Osteocyte (in vitro differentiated cells): ENCODE results near the gene CLCNKB. TPM values are rescaled to one million over a fixed set of nuclear protein-coding genes. Genes with fewer than 3 reads are reported as not detected.

ENCODE experiments used
- DNase-seq: peaks from one replicate; pipeline ENCODE4 v3.0.0; 2021; ENCODE audit warnings: mixed read lengths; ENCODE audit not compliant: unreplicated experiment; ENCODE audit errors: extremely low spot score
- H3K27ac Mint-ChIP-seq: one replicate; pipeline ENCODE4 v1.8.0; 2021; ENCODE audit warnings: mild to moderate bottlenecking, mixed read lengths; ENCODE audit not compliant: unreplicated experiment
- H3K27me3 Mint-ChIP-seq: one replicate; pipeline ENCODE4 v1.8.0; 2021; ENCODE audit warnings: mixed read lengths; ENCODE audit not compliant: unreplicated experiment
- H3K36me3 Mint-ChIP-seq: one replicate; pipeline ENCODE4 v1.8.0; 2021; ENCODE audit warnings: mixed read lengths; ENCODE audit not compliant: unreplicated experiment
- H3K4me1 Mint-ChIP-seq: one replicate; pipeline ENCODE4 v1.8.0; 2021; ENCODE audit warnings: mixed read lengths; ENCODE audit not compliant: unreplicated experiment
- H3K4me3 Mint-ChIP-seq: one replicate; pipeline ENCODE4 v1.8.0; 2021; ENCODE audit warnings: mild to moderate bottlenecking, moderate library complexity, mixed read lengths; ENCODE audit not compliant: unreplicated experiment
- H3K9me3 Mint-ChIP-seq: one replicate; pipeline ENCODE4 v1.8.0; 2021; ENCODE audit warnings: mixed read lengths; ENCODE audit not compliant: unreplicated experiment
- total RNA-seq: library from RNA; stranded (reverse); gene quantifications from 2 replicates; pipeline ENCODE4 v1.2.1, GENCODE V29; 2021
- TF ChIP-seq, protein P1 (sequence below): fragments of 200-600 bp; sonication (generic); IDR thresholded peaks from 2 replicates; pipeline ENCODE4 v1.5.0; 2021; ENCODE audit warnings: antibody characterized with exemption, mild to moderate bottlenecking, moderate library complexity

CLCNKB gene
- total RNA-seq, 1 donor from 2014 or later, result not detected

DNA sequence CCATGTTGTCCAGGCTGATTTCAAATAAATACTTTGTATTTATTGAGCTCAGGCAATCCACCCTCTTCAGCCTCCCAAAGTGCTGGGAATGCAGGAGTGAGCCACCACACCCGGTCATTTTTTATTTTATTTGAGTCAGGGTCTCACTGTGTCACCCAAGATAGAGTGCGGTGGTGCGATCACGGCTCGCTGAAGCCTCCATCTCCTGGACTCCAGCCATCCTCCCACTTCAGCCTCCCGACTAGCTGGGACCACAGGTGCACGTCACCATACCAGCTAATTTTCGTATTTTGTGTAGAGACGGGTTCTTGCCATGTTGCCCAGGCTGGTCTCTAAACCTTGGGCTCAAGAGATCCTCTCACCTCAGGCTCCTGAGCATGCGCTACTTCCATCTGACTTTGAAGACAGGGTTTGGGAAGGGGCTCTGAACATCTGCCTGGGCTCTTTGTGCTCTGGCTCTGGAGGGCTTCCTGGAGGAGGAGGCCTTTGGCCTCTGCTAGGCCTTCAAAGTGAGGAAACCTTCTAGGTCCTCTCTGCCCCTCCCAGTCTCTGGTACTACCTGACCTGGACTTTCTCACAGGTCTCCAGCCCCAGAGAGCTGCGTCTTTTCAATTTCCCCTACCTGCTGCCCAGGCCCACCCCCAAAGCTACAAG, 31.5 kb upstream of the CLCNKB start:
- Mint-ChIP-seq H3K4me3 (no peak overlapping the region), H3K9me3 (no peaks in the 10 kb centered on the region), H3K4me1 (peaks cover 38% of the 10 kb centered on the region), H3K27ac (no peak overlapping the region), H3K36me3 (no peaks in the 10 kb centered on the region), H3K27me3 (no peaks in the 10 kb centered on the region)
- TF ChIP-seq, protein P1, sequence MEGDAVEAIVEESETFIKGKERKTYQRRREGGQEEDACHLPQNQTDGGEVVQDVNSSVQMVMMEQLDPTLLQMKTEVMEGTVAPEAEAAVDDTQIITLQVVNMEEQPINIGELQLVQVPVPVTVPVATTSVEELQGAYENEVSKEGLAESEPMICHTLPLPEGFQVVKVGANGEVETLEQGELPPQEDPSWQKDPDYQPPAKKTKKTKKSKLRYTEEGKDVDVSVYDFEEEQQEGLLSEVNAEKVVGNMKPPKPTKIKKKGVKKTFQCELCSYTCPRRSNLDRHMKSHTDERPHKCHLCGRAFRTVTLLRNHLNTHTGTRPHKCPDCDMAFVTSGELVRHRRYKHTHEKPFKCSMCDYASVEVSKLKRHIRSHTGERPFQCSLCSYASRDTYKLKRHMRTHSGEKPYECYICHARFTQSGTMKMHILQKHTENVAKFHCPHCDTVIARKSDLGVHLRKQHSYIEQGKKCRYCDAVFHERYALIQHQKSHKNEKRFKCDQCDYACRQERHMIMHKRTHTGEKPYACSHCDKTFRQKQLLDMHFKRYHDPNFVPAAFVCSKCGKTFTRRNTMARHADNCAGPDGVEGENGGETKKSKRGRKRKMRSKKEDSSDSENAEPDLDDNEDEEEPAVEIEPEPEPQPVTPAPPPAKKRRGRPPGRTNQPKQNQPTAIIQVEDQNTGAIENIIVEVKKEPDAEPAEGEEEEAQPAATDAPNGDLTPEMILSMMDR, result no peak
- no peak for DNase-seq

DNA sequence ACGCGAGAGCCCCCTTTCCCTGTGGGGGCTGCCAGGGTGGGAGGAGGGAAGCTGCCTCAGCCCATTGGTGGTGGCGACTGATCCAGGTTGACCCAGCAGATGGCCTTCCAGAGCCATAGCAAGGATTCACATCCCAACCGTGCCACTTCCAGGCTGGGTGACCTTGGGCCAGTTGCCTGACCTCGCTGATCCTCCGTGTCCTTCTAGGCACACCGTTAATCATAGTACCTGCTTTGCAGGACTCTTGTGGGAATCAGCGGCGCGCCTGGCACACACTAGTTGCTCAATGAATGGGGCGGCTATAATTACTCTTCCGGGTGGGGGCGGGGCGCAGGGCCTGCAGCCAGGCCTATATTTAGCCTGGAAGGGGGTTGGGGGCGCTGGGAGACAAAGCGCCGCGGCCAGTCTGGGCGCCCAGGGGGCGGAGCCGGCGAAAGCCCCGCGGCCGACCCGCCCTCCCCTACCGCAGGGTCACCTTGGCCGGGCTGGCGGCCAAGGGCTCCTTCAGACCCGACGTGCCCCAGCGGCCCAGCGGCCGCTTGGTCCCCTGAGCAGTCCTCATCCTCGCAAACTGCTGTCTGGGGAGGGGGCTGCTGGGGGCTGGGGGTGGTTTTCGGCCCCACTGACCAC, 30.9 kb upstream of the CLCNKB start:
- no peak for DNase-seq
- H3K27me3 Mint-ChIP-seq, result no peaks in the 10 kb centered on the region
- H3K9me3 Mint-ChIP-seq, result no peaks in the 10 kb centered on the region
- no peak overlapping the region for H3K4me3 Mint-ChIP-seq
- H3K36me3 Mint-ChIP-seq, result no peaks in the 10 kb centered on the region
- H3K27ac Mint-ChIP-seq, result no peak overlapping the region
- TF ChIP-seq, protein P1, result no peak
- H3K4me1 Mint-ChIP-seq, result peaks cover 43% of the 10 kb centered on the region

DNA sequence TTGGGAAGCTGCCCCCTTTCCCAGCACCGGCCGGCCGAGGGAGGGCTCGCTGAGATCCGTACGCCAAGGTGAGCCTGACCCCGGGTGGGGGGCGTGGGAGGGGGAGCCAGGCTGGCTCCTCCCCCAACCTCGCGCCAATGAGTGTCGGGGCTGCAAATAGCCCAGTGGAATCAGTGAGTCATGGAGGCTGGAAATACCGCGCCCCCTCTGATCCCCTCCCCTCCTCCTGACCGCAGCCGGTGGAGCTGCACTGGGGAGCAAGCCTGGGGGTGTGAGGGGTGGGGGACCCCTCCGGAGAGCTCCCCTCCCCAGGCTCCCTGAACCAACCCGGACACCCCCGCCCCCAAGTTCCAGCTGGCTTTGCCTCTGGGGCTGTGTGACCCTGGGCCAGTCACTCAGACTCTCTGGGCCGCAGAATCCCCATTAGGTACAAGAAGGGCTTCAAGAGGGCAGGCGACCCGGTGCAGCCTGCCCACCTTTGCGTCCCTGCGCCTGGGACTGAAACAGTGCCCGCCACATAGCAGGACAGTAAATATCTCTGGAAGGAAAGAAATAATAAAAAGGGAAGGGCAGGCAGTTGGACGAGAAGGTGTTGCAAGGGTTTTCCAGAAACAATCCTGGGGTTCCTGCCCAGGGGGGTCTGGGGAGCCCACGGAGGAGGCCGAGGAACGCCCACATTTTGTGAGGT, 30.2 kb upstream of the CLCNKB start:
- DNase-seq, result no peak
- Mint-ChIP-seq H3K4me3 (no peak overlapping the region), H3K4me1 (peaks cover 50% of the 10 kb centered on the region), H3K27ac (peak overlapping the region; percentile 84), H3K9me3 (no peaks in the 10 kb centered on the region), H3K36me3 (no peaks in the 10 kb centered on the region), H3K27me3 (no peaks in the 10 kb centered on the region)
- TF ChIP-seq, protein P1, result no peak

DNA sequence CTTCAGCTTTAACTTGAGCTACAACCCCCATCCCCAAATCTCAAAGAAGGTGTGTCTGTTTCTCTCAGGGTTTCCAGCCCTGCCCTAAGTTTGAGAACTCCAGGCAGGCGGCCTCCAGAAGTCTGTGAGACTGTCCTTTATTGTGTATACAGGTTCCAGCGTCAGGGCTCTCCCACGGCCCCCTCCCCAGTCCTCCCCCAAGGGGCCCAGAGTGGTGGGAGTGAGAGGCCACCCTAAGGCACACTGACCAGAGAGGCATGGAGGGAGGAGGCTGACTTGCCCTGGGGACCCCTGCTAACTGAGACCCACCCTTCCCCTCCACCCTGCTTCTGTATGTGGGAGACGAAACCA, 29.7 kb upstream of the CLCNKB start:
- peaks cover 53% of the 10 kb centered on the region for H3K4me1 Mint-ChIP-seq
- TF ChIP-seq, protein P1, result no peak
- H3K27ac Mint-ChIP-seq, result peak overlapping the region; percentile 84
- no peaks in the 10 kb centered on the region for H3K9me3 Mint-ChIP-seq
- no peaks in the 10 kb centered on the region for H3K36me3 Mint-ChIP-seq
- no peak overlapping the region for H3K4me3 Mint-ChIP-seq
- DNase-seq, result no peak
- no peaks in the 10 kb centered on the region for H3K27me3 Mint-ChIP-seq
